RKO (cell line): ENCODE results near the gene NRG3.

Source experiments
- DNase-seq: peaks from one replicate; pipeline ENCODE4 v3.0.0-alpha.2; 2016; ENCODE audit warnings: low spot score

Gene NRG3

GRCh38 chr10:82091413-82091812 is 216.4 kb downstream of the NRG3 start:
- DNase-seq = no peak

- DNase-seq = no peak
Observed at GRCh38 chr10:82092111-82092510, 217.1 kb downstream of the NRG3 start.

GRCh38 chr10:82124713-82125112 is 249.7 kb downstream of the NRG3 start:
- DNase-seq = no peak

GRCh38 chr10:82128527-82128926 is 253.5 kb downstream of the NRG3 start:
- no peak for DNase-seq

GRCh38 chr10:82136103-82136502 is 261.1 kb downstream of the NRG3 start:
- no peak for DNase-seq

- no peak for DNase-seq
Observed at GRCh38 chr10:82144153-82144552, 269.2 kb downstream of the NRG3 start.

- DNase-seq = no peak
Observed at GRCh38 chr10:82148764-82149163, 273.8 kb downstream of the NRG3 start.

GRCh38 chr10:82149674-82150073 is 274.7 kb downstream of the NRG3 start:
- DNase-seq = no peak

- no peak for DNase-seq
Observed at GRCh38 chr10:82150123-82150900, 275.3 kb downstream of the NRG3 start.

- no peak for DNase-seq
Observed at GRCh38 chr10:82160307-82160706, 285.3 kb downstream of the NRG3 start.

- DNase-seq = no peak
Observed at GRCh38 chr10:82161264-82161663, 286.3 kb downstream of the NRG3 start.

- DNase-seq = no peak
Observed at GRCh38 chr10:82162549-82163195, 287.7 kb downstream of the NRG3 start.

GRCh38 chr10:82171899-82172298 is 296.9 kb downstream of the NRG3 start:
- DNase-seq = no peak

GRCh38 chr10:82176587-82176986 is 301.6 kb downstream of the NRG3 start:
- no peak for DNase-seq

- no peak for DNase-seq
Observed at GRCh38 chr10:82190432-82191260, 315.7 kb downstream of the NRG3 start.

GRCh38 chr10:82191653-82192052 is 316.7 kb downstream of the NRG3 start:
- DNase-seq = no peak

- no peak for DNase-seq
Observed at GRCh38 chr10:82192665-82193064, 317.7 kb downstream of the NRG3 start.

GRCh38 chr10:82194419-82194818 is 319.4 kb downstream of the NRG3 start:
- DNase-seq = no peak

GRCh38 chr10:82206831-82207230 is 331.8 kb downstream of the NRG3 start:
- DNase-seq = no peak

- DNase-seq = no peak
Observed at GRCh38 chr10:82208726-82209125, 333.7 kb downstream of the NRG3 start.

GRCh38 chr10:82210331-82210730 is 335.3 kb downstream of the NRG3 start:
- no peak for DNase-seq

GRCh38 chr10:82211346-82211745 is 336.4 kb downstream of the NRG3 start:
- no peak for DNase-seq

GRCh38 chr10:82212753-82213152 is 337.8 kb downstream of the NRG3 start:
- DNase-seq = no peak
